IPS DF 19.7 (cell line): ENCODE measurements around the gene ZDHHC6.
"Not testable (repeated sequence)": the region's sequence is repeated elsewhere in the genome, so short reads cannot be mapped to it uniquely, and the experiment has no call there.

ENCODE experiments used
- DNase-seq: peaks from one replicate; pipeline ENCODE4 v3.0.0-alpha.2; 2013; ENCODE audit warnings: low read depth, low spot score

ZDHHC6 gene

GRCh38 chr10:112393341-112393740 lies 53.4 kb downstream of the ZDHHC6 start:
- DNase-seq = no peak

GRCh38 chr10:112390125-112390703 lies 56.5 kb downstream of the ZDHHC6 start:
- no peak for DNase-seq

GRCh38 chr10:112389271-112389822 lies 57.4 kb downstream of the ZDHHC6 start:
- DNase-seq = no peak

- DNase-seq = no peak
These were observed 58.2 kb downstream of the ZDHHC6 start for GRCh38 chr10:112388548-112388947.

- not testable (repeated sequence) for DNase-seq
These were observed 58.7 kb downstream of the ZDHHC6 start for GRCh38 chr10:112388056-112388455.

GRCh38 chr10:112385201-112385600 lies 61.5 kb downstream of the ZDHHC6 start:
- DNase-seq = no peak

GRCh38 chr10:112384141-112384540 lies 62.6 kb downstream of the ZDHHC6 start:
- DNase-seq = no peak

- DNase-seq = no peak
These were observed 63.4 kb downstream of the ZDHHC6 start for GRCh38 chr10:112383325-112383724.

GRCh38 chr10:112382515-112383235 lies 64.0 kb downstream of the ZDHHC6 start:
- no peak for DNase-seq
